ENCODE measurements around the gene FIZ1.

Gene FIZ1

DNA sequence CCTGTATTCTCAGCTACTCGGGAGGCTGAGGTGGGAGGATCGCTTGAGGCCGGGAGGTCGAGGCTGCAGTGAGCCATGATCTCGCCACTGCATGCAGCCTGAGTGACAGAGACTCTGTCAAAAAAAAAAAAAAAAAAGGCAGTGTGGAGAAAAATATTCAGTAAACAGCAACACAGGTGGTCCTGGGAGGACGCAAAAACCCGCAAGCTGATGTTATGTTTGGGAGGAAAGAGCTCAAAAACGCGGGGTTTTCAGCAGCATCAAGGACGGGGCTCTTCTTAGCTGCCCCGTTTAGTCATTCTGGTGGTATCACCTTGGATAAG, 25.6 kb upstream of the FIZ1 start:
- Histone ChIP-seq H3K27ac (ENCODE audit: low read length) (no peak overlapping the region; the same call in 1 of the 2 replicates), H3K27me3 (replicated peaks; ENCODE audit: insufficient read depth, low read length) (peaks cover 23% of the 10 kb centered on the region), H3K4me2 (ENCODE audit: low read depth, low read length) (peak overlapping the region; percentile 72), H3K79me2 (ENCODE audit: low read length) (no peaks in the 10 kb centered on the region; the same call in 1 of the 2 replicates), H3K4me1 (ENCODE audit: low read length) (no peaks in the 10 kb centered on the region), H2AFZ (ENCODE audit: low read length) (peak overlapping the region; percentile 33), H3K4me3 (ENCODE audit: low read length) (peak overlapping the region; percentile 74), H3K9ac (ENCODE audit: low read length) (peak overlapping the region; percentile 28; the same call in 1 of the 2 replicates), H3K9me2 (replicated peaks; ENCODE audit: insufficient read depth, low read length) (no peaks in the 10 kb centered on the region), H3K9me3 (replicated peaks; ENCODE audit: insufficient read depth, low read length) (no peaks in the 10 kb centered on the region), H3K36me3 (replicated peaks; ENCODE audit: insufficient read depth, low read length) (no peaks in the 10 kb centered on the region), H3F3A (ENCODE audit: insufficient read depth, low read length) (0 out of 2 replicates have a peak, but pooled peaks cover 9% of the 10 kb centered on the region), H4K20me1 (ENCODE audit: insufficient read depth, low read length) (no peaks in the 10 kb centered on the region)
- no peak for DNase-seq
- TF ChIP-seq, protein P1, sequence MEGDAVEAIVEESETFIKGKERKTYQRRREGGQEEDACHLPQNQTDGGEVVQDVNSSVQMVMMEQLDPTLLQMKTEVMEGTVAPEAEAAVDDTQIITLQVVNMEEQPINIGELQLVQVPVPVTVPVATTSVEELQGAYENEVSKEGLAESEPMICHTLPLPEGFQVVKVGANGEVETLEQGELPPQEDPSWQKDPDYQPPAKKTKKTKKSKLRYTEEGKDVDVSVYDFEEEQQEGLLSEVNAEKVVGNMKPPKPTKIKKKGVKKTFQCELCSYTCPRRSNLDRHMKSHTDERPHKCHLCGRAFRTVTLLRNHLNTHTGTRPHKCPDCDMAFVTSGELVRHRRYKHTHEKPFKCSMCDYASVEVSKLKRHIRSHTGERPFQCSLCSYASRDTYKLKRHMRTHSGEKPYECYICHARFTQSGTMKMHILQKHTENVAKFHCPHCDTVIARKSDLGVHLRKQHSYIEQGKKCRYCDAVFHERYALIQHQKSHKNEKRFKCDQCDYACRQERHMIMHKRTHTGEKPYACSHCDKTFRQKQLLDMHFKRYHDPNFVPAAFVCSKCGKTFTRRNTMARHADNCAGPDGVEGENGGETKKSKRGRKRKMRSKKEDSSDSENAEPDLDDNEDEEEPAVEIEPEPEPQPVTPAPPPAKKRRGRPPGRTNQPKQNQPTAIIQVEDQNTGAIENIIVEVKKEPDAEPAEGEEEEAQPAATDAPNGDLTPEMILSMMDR (IDR thresholded peaks at IDR 0.05; ENCODE audit: low read length) = no peak
- TF ChIP-seq EZH2phosphoT487 (IDR thresholded peaks at IDR 0.05; ENCODE audit: low read length) = no peak
- TF ChIP-seq EZH2 (optimal IDR thresholded peaks at IDR 0.05; ENCODE audit: low read depth, low read length) = no peak

DNA sequence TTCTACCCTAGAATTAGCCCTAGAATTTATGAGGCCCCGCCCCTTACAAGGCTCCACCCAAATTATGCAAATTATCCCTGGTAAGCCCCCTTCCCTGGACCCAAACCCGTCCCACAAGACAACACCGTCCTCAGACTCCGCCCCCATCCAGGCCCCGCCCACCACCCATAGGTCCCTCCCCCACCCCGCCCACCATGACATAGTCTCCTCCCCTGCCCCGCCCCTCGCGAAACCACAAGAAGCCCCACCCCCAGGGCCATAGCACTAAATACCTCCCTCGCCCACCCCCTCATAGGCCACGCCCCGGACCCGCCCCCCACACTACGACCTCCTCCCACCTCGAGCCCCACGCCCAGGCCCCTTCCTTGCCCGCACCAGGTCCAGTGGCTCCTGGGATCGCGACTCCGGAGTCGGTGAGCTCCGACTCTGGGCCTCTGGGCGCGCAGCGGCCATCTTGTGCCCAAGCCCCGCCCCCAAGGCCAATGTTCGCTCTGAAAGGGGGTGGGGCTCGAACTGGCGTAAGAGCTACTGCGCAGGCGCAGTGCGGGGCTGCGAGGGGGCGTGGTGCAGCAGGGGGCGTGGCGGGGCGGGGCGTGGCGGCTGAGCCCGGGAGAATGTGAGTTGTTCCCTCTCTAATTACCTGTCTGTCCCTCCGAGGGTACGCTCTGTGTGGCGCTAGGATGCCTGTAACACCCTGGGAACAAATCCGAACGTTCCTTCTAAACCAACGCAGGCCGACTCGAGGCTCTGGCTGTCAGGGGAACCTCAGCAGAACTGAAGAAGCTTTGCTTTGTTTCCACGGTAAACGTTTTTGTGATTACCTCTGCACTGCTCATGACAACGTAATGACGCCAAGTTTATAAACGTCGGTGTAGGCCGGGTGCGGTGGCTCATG, 25.0 kb upstream of the FIZ1 start, which contains the start of gene ZNF784:
ZNF784 (minus strand) TSS at position 458 of the 895 bp plus-strand sequence; CDS start at position 453, 5 bp downstream.
- H3F3A ChIP-seq (ENCODE audit: insufficient read depth, low read length) = 0 out of 2 replicates have a peak, but pooled peaks cover 9% of the 10 kb centered on the region
- H3K9ac ChIP-seq (ENCODE audit: low read length) = peak within 1 kb of the TSS; percentile 86
- no peaks in the 10 kb centered on the region for H3K36me3 ChIP-seq (replicated peaks; ENCODE audit: insufficient read depth, low read length)
- H3K27me3 ChIP-seq (replicated peaks; ENCODE audit: insufficient read depth, low read length) = peaks cover 18% of the 10 kb centered on the region
- H3K4me3 ChIP-seq (ENCODE audit: low read length) = peak within 1 kb of the TSS; percentile 74
- no peaks in the 10 kb centered on the region for H3K9me3 ChIP-seq (replicated peaks; ENCODE audit: insufficient read depth, low read length)
- no peaks in the 10 kb centered on the region for H3K9me2 ChIP-seq (replicated peaks; ENCODE audit: insufficient read depth, low read length)
- TF ChIP-seq EZH2 (optimal IDR thresholded peaks at IDR 0.05; ENCODE audit: low read depth, low read length) (no peak), EZH2phosphoT487 (IDR thresholded peaks at IDR 0.05; ENCODE audit: low read length) (no peak)
- TF ChIP-seq, protein P1 (IDR thresholded peaks at IDR 0.05; ENCODE audit: low read length) = no peak
- no peaks in the 10 kb centered on the region for H3K4me1 ChIP-seq (ENCODE audit: low read length)
- no peaks in the 10 kb centered on the region for H4K20me1 ChIP-seq (ENCODE audit: insufficient read depth, low read length)
- peak within 1 kb of the TSS; percentile 72 for H3K4me2 ChIP-seq (ENCODE audit: low read depth, low read length)
- H3K79me2 ChIP-seq (ENCODE audit: low read length) = no peaks in the 10 kb centered on the region; the same call in 1 of the 2 replicates
- peak within 1 kb of the TSS; percentile 33 for H2AFZ ChIP-seq (ENCODE audit: low read length)
- peak within 1 kb of the TSS; percentile 81 for H3K27ac ChIP-seq (ENCODE audit: low read length)
- peak; percentile 93 for DNase-seq

DNA sequence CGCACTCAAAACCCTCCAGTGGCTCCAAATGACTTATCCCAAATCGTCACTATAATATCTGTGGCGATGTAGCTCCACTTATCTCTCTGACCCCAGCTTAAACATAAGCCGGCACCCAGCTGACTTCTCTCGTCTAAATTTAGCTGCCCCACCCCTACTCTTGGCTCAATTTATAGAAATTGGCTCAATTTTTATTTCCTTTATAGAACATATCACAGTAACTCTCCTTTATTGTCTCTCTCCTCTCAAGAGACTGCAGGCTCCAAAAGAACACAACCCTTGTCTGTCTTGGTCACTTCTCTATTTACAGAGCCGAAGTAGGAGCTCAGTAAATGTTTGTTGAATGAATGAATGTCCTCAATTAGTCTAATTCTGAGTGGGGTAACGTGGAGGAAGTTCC, 24.2 kb upstream of the FIZ1 start:
- Histone ChIP-seq H3K4me2 (ENCODE audit: low read depth, low read length) (no peak overlapping the region), H3K4me3 (ENCODE audit: low read length) (no peak overlapping the region; the same call in 1 of the 2 replicates), H3K9me2 (replicated peaks; ENCODE audit: insufficient read depth, low read length) (no peaks in the 10 kb centered on the region), H3K27me3 (replicated peaks; ENCODE audit: insufficient read depth, low read length) (peaks cover 10% of the 10 kb centered on the region; the same call in 1 of the 2 replicates), H2AFZ (ENCODE audit: low read length) (no peak overlapping the region), H3K79me2 (ENCODE audit: low read length) (no peaks in the 10 kb centered on the region; the same call in 1 of the 2 replicates), H3K36me3 (replicated peaks; ENCODE audit: insufficient read depth, low read length) (no peaks in the 10 kb centered on the region), H3F3A (ENCODE audit: insufficient read depth, low read length) (0 out of 2 replicates have a peak, but pooled peaks cover 9% of the 10 kb centered on the region), H4K20me1 (ENCODE audit: insufficient read depth, low read length) (no peaks in the 10 kb centered on the region), H3K27ac (ENCODE audit: low read length) (no peak overlapping the region), H3K4me1 (ENCODE audit: low read length) (no peaks in the 10 kb centered on the region), H3K9ac (ENCODE audit: low read length) (no peak overlapping the region), H3K9me3 (replicated peaks; ENCODE audit: insufficient read depth, low read length) (no peaks in the 10 kb centered on the region)
- TF ChIP-seq, protein P1 (IDR thresholded peaks at IDR 0.05; ENCODE audit: low read length) = no peak
- TF ChIP-seq EZH2 (optimal IDR thresholded peaks at IDR 0.05; ENCODE audit: low read depth, low read length) (no peak), EZH2phosphoT487 (IDR thresholded peaks at IDR 0.05; ENCODE audit: low read length) (no peak)
- DNase-seq = no peak
